HEK293 (cell line): ENCODE results near the gene SBSN.

ENCODE experiments used
- TCF7L2 ChIP-seq: IDR thresholded peaks from 2 replicates; pipeline ENCODE4 v1.6.1; 2011; ENCODE audit warnings: low read depth, mild to moderate bottlenecking, inconsistent platforms, low read length, moderate library complexity, borderline replicate concordance
- ZFP41 ChIP-seq: fragments of 450-650 bp; formaldehyde crosslinking; IDR thresholded peaks from 2 replicates; pipeline ENCODE4 v1.5.1; 2016; ENCODE audit warnings: missing biosample characterization, missing genetic modification characterization, borderline replicate concordance
- ZNF292 ChIP-seq: fragments of 450-650 bp; formaldehyde crosslinking; IDR thresholded peaks from 2 replicates; pipeline ENCODE4 v1.5.1; 2016; ENCODE audit warnings: low read depth, missing biosample characterization, missing genetic modification characterization, borderline replicate concordance
- ZNF501 ChIP-seq: fragments of 450-650 bp; formaldehyde crosslinking; IDR thresholded peaks from 2 replicates; pipeline ENCODE4 v1.5.1; 2016; ENCODE audit warnings: missing biosample characterization, missing genetic modification characterization

DNA sequence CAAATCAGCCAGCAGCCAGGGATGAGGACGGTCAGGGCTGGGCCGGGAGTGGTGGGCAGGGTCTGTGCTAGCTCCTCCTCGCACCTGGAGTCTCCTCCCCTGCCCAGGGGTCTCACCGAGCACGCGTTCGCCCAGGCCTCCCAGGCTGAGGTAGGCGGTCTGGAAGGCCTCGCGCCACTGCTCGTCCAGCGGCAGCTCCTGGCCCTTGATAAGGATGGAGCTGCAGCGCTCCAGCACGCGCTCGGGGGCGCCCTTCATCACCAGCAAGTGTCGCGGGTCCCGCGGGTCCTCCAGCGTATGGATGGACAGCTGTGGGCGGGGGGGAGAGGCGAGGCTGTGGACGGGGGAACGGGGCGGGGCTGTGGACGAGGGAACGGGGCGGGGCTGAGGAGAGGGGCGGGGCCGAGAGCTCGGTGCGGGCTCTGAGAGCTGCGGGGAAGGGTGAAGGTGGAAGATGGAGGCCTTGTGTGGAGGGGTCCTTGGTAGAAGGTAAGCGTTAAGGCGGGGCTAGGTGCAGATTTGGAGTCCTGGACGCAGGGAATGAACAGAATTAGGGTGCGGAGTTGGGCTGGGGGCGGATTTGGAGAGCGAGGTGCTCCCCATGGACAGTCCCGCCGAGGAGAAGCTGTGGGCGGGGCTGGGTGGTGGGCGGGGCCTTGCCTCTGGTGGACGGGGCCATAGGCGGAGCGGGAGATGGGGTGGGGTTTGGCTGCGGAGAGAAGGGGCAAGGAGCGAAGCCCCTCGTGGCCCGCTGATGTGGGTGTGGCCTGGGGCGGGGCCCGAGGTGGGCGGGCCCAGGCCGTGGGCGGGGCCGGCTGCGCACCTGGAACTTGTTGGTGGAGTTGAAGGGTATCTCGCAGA lies 29.7 kb upstream of the SBSN start:
- TF ChIP-seq ZFP41 (tag by site-specific recombination), result no peak
- no peak for TF ChIP-seq ZNF292 (tag by site-specific recombination)
- TF ChIP-seq TCF7L2, result no peak
- TF ChIP-seq ZNF501 (tag by site-specific recombination), result no peak; the same call in 1 of the 2 replicates
